ENCODE data around the gene RIPK1.

DNA sequence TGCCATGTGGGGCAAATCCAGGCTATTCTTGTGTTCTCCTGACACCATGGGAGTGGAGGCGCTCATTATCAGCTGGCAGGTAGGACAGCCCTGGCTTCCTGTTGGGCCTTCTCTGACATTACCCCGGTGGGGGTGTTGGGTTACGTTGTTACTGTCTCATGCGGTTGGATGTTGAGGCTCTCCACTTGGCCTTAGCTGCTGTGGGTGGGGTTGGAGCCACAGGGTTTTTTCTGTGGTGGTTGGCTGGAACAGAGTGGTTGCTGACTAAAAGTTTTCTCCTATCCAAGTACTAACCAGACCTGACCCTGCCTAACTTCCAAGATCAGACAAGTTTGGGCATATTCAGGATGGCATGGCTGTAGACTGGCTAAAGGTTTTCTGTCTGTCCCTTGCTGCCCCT, 20.2 kb downstream of the RIPK1 start:
- TF ChIP-seq POLR2A (IDR thresholded peaks at IDR 0.05) (no peak), POLR2AphosphoS5 (IDR thresholded peaks at IDR 0.05) (no peak), EP300 (IDR thresholded peaks at IDR 0.05) (no peak)
- TF ChIP-seq, protein P1, sequence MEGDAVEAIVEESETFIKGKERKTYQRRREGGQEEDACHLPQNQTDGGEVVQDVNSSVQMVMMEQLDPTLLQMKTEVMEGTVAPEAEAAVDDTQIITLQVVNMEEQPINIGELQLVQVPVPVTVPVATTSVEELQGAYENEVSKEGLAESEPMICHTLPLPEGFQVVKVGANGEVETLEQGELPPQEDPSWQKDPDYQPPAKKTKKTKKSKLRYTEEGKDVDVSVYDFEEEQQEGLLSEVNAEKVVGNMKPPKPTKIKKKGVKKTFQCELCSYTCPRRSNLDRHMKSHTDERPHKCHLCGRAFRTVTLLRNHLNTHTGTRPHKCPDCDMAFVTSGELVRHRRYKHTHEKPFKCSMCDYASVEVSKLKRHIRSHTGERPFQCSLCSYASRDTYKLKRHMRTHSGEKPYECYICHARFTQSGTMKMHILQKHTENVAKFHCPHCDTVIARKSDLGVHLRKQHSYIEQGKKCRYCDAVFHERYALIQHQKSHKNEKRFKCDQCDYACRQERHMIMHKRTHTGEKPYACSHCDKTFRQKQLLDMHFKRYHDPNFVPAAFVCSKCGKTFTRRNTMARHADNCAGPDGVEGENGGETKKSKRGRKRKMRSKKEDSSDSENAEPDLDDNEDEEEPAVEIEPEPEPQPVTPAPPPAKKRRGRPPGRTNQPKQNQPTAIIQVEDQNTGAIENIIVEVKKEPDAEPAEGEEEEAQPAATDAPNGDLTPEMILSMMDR (IDR thresholded peaks at IDR 0.05) = no peak
